HepG2 (cell line): ENCODE results near the gene SERPINB6. TPM values are rescaled to one million over a fixed set of nuclear protein-coding genes. Genes with fewer than 3 reads are reported as not detected.
A peak's percentile ranks its signal among the peaks of the same experiment; 100 is the strongest.

Source experiments
- AGO2 ChIP-seq: fragments of 200-400 bp; formaldehyde crosslinking; optimal IDR thresholded peaks from 2 replicates; pipeline ENCODE3; 2017; ENCODE audit warnings: mild to moderate bottlenecking, low read depth, low read length, moderate library complexity
- DNMT1 ChIP-seq: sonication (generic); formaldehyde crosslinking; IDR thresholded peaks from 2 replicates; pipeline ENCODE4 v1.5.1; 2020; ENCODE audit warnings: mild to moderate bottlenecking, missing genetic modification reagents
- EED ChIP-seq: sonication (generic); formaldehyde crosslinking; IDR thresholded peaks from 2 replicates; pipeline ENCODE4 v1.5.0; 2020; ENCODE audit warnings: mild to moderate bottlenecking, missing genetic modification reagents
- EHMT2 ChIP-seq: fragments of 200-600 bp; sonication (generic); IDR thresholded peaks from 2 replicates; pipeline ENCODE4 v1.7.0; 2017; ENCODE audit warnings: antibody characterized with exemption, low read depth, low read length, borderline replicate concordance
- GMEB2 ChIP-seq: IDR thresholded peaks from 2 replicates; pipeline ENCODE4 v1.6.1; 2016; ENCODE audit warnings: missing biosample characterization, missing genetic modification reagents, low read depth
- HMG20B ChIP-seq: conservative IDR thresholded peaks from 2 replicates; pipeline ENCODE4 v1.6.1; 2016; ENCODE audit warnings: missing genetic modification reagents, missing compliant biosample characterization
- IKZF5 ChIP-seq: IDR thresholded peaks from 2 replicates; pipeline ENCODE4 v1.6.1; 2018; ENCODE audit warnings: missing genetic modification reagents, mild to moderate bottlenecking, missing compliant biosample characterization
- KAT8 ChIP-seq: IDR thresholded peaks from 2 replicates; pipeline ENCODE4 v1.6.1; 2016; ENCODE audit warnings: missing genetic modification reagents, missing compliant biosample characterization
- KLF13 ChIP-seq: sonication (generic); formaldehyde crosslinking; IDR thresholded peaks from 2 replicates; pipeline ENCODE4 v1.4.0; 2020; ENCODE audit warnings: mild to moderate bottlenecking, missing genetic modification reagents
- PHF8 ChIP-seq: sonication (generic); formaldehyde crosslinking; IDR thresholded peaks from 2 replicates; pipeline ENCODE4 v1.5.0; 2020; ENCODE audit warnings: missing genetic modification reagents
- USF2 ChIP-seq, 2 experiments: sonication (generic) in 1 of 2; formaldehyde crosslinking in 1 of 2; IDR thresholded peaks; 2 replicates each; pipeline versions ENCODE4 v1.5.1 to v1.6.1; 2011 to 2020; ENCODE audit warnings: borderline replicate concordance in 1 of 2, low read depth in 1 of 2, low read length in 1 of 2, mild to moderate bottlenecking in 1 of 2, missing genetic modification reagents in 1 of 2, moderate library complexity in 1 of 2
- ZBTB25 ChIP-seq: IDR thresholded peaks from 2 replicates; pipeline ENCODE4 v1.6.1; 2018; ENCODE audit warnings: missing genetic modification reagents
- ZNF101 ChIP-seq: sonication (generic); formaldehyde crosslinking; IDR thresholded peaks from 2 replicates; pipeline ENCODE4 v1.4.0; 2020; ENCODE audit warnings: mild to moderate bottlenecking, low read depth, missing genetic modification reagents, borderline replicate concordance
- ZNF230 ChIP-seq: sonication (generic); formaldehyde crosslinking; IDR thresholded peaks from 2 replicates; pipeline ENCODE4 v1.4.0; 2020; ENCODE audit warnings: mild to moderate bottlenecking, missing genetic modification reagents
- ZNF335 ChIP-seq: sonication (generic); formaldehyde crosslinking; IDR thresholded peaks from 2 replicates; pipeline ENCODE4 v1.4.0; 2020; ENCODE audit warnings: missing genetic modification reagents
- ZNF530 ChIP-seq: sonication (generic); formaldehyde crosslinking; IDR thresholded peaks from 2 replicates; pipeline ENCODE4 v1.5.0; 2020; ENCODE audit warnings: low read depth, mild to moderate bottlenecking, missing genetic modification reagents
- ZNF569 ChIP-seq: sonication (generic); formaldehyde crosslinking; IDR thresholded peaks from 2 replicates; pipeline ENCODE4 v1.5.0; 2020; ENCODE audit warnings: mild to moderate bottlenecking, missing genetic modification reagents, moderate library complexity, borderline replicate concordance
- ZNF740 ChIP-seq: sonication (generic); formaldehyde crosslinking; IDR thresholded peaks from 2 replicates; pipeline ENCODE4 v1.4.0; 2020; ENCODE audit warnings: missing genetic modification reagents
- ZNF850 ChIP-seq: sonication (generic); formaldehyde crosslinking; conservative IDR thresholded peaks from 2 replicates; pipeline ENCODE4 v1.9.0; 2021; ENCODE audit warnings: mild to moderate bottlenecking, missing genetic modification reagents
- polyA plus RNA-seq, 8 experiments: library from polyadenylated mRNA; depleted of rRNA in 3 of 8; stranded (reverse) in 7 of 8; unstranded in 1 of 8; fragments of >200 nt; fragmentation: Illumina TruSeq in 4 of 8; extraction: Trizol in 4 of 8; gene quantifications; 2 replicates each; pipeline versions ENCODE4 v1.2.1 to v1.2.3, GENCODE V29; 2011 to 2016; ENCODE audit warnings: low read depth in 4 of 8, missing spikeins in 1 of 8, mixed read lengths in 1 of 8; ENCODE audit not compliant: insufficient read depth in 1 of 8
- total RNA-seq, 5 experiments: library from RNA; depleted of rRNA; stranded (reverse); fragments of >200 nt; fragmentation: Illumina TruSeq; extraction: Trizol; gene quantifications; 2 replicates each; pipeline ENCODE4 v1.2.3, GENCODE V29; 2016; ENCODE audit warnings: low read depth in 1 of 5

The SERPINB6 gene
- total and polyA plus RNA-seq, 2 of the 13 experiments (the other 11 are each of a cell fraction or from before 2014, with no cell fraction given): 38.2 to 61.3 TPM

DNA sequence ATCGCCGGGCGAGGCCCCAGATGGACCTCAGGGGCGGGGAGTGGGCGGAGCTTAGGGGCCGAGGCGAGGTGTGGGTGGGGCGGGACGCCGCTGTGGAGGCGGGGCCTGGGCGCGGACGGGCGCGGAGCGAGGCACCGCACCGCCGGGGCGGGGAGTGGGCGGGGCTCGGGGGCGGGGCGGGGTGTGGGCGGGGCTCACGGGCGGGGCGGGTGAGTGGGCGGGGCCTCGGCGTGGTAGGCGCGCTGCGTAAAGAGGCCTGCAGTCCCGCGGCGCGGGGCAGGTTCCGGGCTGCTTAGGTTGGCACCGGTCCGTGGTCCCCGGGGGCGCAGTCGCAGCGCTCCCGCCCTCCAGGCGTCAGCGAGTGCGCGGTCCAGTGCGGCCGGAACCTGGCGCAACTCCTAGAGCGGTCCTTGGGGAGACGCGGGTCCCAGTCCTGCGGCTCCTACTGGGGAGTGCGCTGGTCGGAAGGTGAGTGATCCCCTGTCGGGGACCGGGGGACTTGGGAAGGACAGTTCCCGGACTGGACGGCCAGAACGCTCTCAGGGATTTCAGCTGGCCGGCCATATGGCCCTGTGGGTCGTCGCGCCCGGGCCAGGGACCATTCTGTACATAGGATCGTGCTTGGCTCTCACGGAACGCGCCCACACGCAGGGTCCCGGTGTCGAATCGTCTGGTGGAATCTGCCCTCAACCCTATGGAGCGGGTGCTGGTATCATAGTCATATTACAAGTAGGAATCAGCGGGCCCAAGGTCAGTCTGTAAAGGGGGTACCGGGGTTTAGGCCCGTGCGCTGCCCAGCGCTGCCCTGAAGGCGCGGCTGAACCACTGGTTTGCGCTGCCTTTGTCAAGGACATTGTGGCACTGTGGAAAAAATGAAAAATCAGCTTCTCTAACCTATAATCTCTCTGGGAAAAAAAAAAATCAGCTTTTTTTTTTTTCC, 28.5 kb upstream of the SERPINB6 start, which contains the start of gene NQO2 (continued):
- TF ChIP-seq ZNF740 (CRISPR knock-in tag) (no peak), IKZF5 (CRISPR knock-in tag) (no peak; the same call in none of the 2 replicates), EED (CRISPR knock-in tag) (peak; percentile 64; the same call in 1 of the 2 replicates), ZBTB25 (CRISPR knock-in tag) (no peak), DNMT1 (CRISPR knock-in tag) (peak; percentile 68; the same call in 1 of the 2 replicates), KLF13 (CRISPR knock-in tag) (no peak; the same call in 1 of the 2 replicates), GMEB2 (CRISPR knock-in tag) (peak; percentile 48; the same call in 1 of the 2 replicates), ZNF230 (no peak; the same call in 1 of the 2 replicates), KAT8 (peak; percentile 52), USF2 (IDR thresholded peaks at IDR 0.05; ENCODE audit: low read depth, low read length) (no peak), USF2 (CRISPR knock-in tag; IDR thresholded peaks at IDR 0.05; ENCODE audit: borderline replicate concordance) (no peak), ZNF850 (no peak), ZNF335 (CRISPR knock-in tag) (no peak), ZNF101 (CRISPR knock-in tag) (no peak), AGO2 (peak; percentile 49), EHMT2 (no peak; the same call in 1 of the 2 replicates), HMG20B (CRISPR knock-in tag) (no peak), ZNF569 (CRISPR knock-in tag) (no peak), PHF8 (CRISPR knock-in tag) (peak; percentile 97), ZNF530 (CRISPR knock-in tag) (0 out of 2 replicates have a peak, but pooled peaks have one; percentile 78)
